WTC11 (cell line): ENCODE data around the gene NLRP6.
"Not testable (repeated sequence)": the region's sequence is repeated elsewhere in the genome, so short reads cannot be mapped to it uniquely, and the experiment has no call there.

Experiments
- NR2C2 ChIP-seq: sonication (generic); formaldehyde crosslinking; IDR thresholded peaks from 2 replicates; pipeline ENCODE4 v1.8.0; 2022; ENCODE audit warnings: mild to moderate bottlenecking, missing genetic modification reagents
- TF ChIP-seq, protein P1 (sequence below): sonication (generic); formaldehyde crosslinking; IDR thresholded peaks from 2 replicates; pipeline ENCODE4 v1.8.1; 2022; ENCODE audit warnings: mild to moderate bottlenecking, moderate library complexity, missing genetic modification reagents
- TF ChIP-seq, protein P2 (sequence below): fragments of 200-600 bp; IDR thresholded peaks from 2 replicates; pipeline ENCODE4 v1.8.0; 2022; ENCODE audit warnings: antibody characterized with exemption

GRCh38 chr11:238346-238745 lies 39.9 kb upstream of the NLRP6 start:
- TF ChIP-seq, protein P1, sequence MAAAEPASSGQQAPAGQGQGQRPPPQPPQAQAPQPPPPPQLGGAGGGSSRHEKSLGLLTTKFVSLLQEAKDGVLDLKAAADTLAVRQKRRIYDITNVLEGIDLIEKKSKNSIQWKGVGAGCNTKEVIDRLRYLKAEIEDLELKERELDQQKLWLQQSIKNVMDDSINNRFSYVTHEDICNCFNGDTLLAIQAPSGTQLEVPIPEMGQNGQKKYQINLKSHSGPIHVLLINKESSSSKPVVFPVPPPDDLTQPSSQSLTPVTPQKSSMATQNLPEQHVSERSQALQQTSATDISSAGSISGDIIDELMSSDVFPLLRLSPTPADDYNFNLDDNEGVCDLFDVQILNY (CRISPR knock-in tag): not testable (repeated sequence)
- TF ChIP-seq NR2C2 (CRISPR knock-in tag): not testable (repeated sequence)
- TF ChIP-seq, protein P2, sequence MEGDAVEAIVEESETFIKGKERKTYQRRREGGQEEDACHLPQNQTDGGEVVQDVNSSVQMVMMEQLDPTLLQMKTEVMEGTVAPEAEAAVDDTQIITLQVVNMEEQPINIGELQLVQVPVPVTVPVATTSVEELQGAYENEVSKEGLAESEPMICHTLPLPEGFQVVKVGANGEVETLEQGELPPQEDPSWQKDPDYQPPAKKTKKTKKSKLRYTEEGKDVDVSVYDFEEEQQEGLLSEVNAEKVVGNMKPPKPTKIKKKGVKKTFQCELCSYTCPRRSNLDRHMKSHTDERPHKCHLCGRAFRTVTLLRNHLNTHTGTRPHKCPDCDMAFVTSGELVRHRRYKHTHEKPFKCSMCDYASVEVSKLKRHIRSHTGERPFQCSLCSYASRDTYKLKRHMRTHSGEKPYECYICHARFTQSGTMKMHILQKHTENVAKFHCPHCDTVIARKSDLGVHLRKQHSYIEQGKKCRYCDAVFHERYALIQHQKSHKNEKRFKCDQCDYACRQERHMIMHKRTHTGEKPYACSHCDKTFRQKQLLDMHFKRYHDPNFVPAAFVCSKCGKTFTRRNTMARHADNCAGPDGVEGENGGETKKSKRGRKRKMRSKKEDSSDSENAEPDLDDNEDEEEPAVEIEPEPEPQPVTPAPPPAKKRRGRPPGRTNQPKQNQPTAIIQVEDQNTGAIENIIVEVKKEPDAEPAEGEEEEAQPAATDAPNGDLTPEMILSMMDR: not testable (repeated sequence)
